ENCODE data around the gene INO80. TPM values are rescaled to one million over a fixed set of nuclear protein-coding genes. Genes with fewer than 3 reads are reported as not detected.

The INO80 gene
- total and polyA plus RNA-seq, 2 donors (not counting 1 experiment from before 2014, with no cell fraction given): 16.3 to 55.7 TPM

DNA sequence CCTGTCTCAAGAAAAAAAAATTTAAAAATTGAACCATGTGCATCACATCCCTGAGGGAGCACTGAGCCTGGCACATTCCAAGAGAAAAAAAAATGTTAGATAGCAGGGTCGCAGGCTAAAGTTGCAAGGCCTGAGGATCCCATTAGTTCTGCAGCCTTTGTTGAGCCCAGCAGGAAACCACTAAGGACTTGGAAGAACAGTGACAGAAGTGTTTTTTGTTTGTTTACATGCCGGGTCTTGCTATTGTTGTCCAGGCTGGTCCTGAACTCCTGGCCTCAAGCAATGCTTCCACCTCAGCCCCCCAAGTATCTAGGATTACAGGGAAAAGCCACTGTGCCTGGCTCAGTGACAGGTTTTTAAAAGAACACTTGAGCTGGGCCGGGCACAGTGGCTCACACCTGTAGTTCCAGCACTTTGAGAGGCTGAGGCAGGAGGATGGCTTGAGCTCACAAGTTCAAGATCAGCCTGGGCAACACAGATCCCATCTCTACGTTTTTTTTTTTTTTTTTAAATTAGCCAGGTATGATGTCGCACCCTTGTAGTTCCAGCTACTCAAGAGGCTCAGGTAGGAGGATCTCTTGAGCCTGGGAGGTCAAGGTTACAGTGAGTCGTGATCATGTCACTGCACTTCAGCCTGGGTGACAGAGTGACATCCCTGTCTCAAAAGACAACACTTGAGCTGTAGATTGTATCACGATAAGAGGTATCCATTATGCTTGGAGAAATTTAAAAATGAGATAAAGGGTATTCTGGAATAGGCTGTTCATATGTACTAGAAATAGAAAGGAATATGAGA is 147.6 kb downstream of the INO80 start:
- Histone ChIP-seq H3K4me2 (replicated peaks; ENCODE audit: low read depth, low read length, poor library complexity, severe bottlenecking) (no peak overlapping the region), H3K27me3 (replicated peaks in 1 of 4; ENCODE audit: control extremely low read depth in 1 of 4, control insufficient read depth in 3 of 4, insufficient read depth in 4 of 4, low read length in 3 of 4) (peaks cover 0 to 3% (median 0%) of the 10 kb centered on the region in 4 experiments), H4K20me1 (ENCODE audit: control insufficient read depth, insufficient read depth, low read length, poor library complexity, severe bottlenecking) (no peaks in the 10 kb centered on the region), H3K4me1 (ENCODE audit: control insufficient read depth in 2 of 2, insufficient read depth in 2 of 2, low read length in 2 of 2) (no peaks in the 10 kb centered on the region), H3K4me3 (ENCODE audit: control extremely low read depth in 1 of 5, extremely low read depth in 1 of 5, insufficient read depth in 1 of 5, low read depth in 2 of 5, low read length in 4 of 5) (no peak overlapping the region), H2AFZ (ENCODE audit: insufficient read depth, low read depth, low read length, poor library complexity, severe bottlenecking) (no peak overlapping the region), H3K9ac (ENCODE audit: low read length) (no peak overlapping the region), H3K9me3 (ENCODE audit: control extremely low read depth in 1 of 3, control insufficient read depth in 2 of 3, insufficient read depth in 1 of 3, low read length in 2 of 3) (no peaks in the 10 kb centered on the region), H3K79me2 (ENCODE audit: control insufficient read depth, insufficient read depth, low read length) (no peaks in the 10 kb centered on the region), H3K36me3 (replicated peaks in 1 of 2; ENCODE audit: control extremely low read depth in 1 of 2, control insufficient read depth in 1 of 2, extremely low read depth in 1 of 2, insufficient read depth in 2 of 2, low read length in 1 of 2) (no peaks in the 10 kb centered on the region), H3K27ac (ENCODE audit: low read length in 2 of 2) (no peak overlapping the region)
- TF ChIP-seq EZH2 (IDR thresholded peaks at IDR 0.05; ENCODE audit: borderline replicate concordance, insufficient read depth, low read depth, low read length, poor library complexity, severe bottlenecking): no peak
- TF ChIP-seq, protein P1, sequence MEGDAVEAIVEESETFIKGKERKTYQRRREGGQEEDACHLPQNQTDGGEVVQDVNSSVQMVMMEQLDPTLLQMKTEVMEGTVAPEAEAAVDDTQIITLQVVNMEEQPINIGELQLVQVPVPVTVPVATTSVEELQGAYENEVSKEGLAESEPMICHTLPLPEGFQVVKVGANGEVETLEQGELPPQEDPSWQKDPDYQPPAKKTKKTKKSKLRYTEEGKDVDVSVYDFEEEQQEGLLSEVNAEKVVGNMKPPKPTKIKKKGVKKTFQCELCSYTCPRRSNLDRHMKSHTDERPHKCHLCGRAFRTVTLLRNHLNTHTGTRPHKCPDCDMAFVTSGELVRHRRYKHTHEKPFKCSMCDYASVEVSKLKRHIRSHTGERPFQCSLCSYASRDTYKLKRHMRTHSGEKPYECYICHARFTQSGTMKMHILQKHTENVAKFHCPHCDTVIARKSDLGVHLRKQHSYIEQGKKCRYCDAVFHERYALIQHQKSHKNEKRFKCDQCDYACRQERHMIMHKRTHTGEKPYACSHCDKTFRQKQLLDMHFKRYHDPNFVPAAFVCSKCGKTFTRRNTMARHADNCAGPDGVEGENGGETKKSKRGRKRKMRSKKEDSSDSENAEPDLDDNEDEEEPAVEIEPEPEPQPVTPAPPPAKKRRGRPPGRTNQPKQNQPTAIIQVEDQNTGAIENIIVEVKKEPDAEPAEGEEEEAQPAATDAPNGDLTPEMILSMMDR (IDR thresholded peaks at IDR 0.05): no peak
- Mint-ChIP-seq H3K27ac (no peak overlapping the region), H3K4me3 (no peak overlapping the region), H3K4me1 (no peaks in the 10 kb centered on the region), H3K9me3 (ENCODE audit: insufficient read depth) (no peaks in the 10 kb centered on the region), H3K27me3 (peaks cover 4% of the 10 kb centered on the region)
- POLR2A ChIA-PET: interaction anchor here (0.7 kb wide), 2 partner anchors 8 to 661 kb away, joined by 8 to 11 read pairs; no protein-coding TSS in a partner anchor
- ATAC-seq (ENCODE audit: low read depth): no peak
- DNase-seq: no peak
- intact Hi-C loops (cut with micrococcal nuclease): no loop called here
- CTCF ChIA-PET: no interaction called here
- WGBS (ENCODE audit: insufficient coverage): 91% methylated on average over 3 of the region's 7 CpGs

DNA sequence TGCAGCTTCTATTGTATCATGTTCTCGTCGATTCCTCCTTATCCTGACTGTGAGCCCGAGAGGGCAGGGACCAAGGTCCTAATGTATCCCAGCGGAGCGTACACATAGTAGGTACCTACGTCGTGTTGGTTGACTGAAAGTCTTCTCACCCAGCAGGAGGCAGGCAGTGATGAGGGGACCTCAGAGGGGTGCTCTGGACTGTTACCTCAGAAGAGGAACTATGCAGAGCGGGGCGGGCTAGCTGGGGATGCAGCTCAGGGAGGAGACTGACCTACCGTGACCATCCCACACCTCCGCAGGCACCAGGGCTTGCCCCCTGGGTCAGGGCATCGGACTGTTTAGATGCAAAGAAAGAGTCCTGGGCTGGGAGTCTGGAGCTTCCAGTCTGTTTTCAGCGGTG is 151.4 kb downstream of the INO80 start:
- H3K4me1 ChIP-seq (ENCODE audit: control insufficient read depth in 2 of 2, insufficient read depth in 2 of 2, low read length in 2 of 2): peaks cover 0 to 7% of the 10 kb centered on the region in 2 donors
- H3K4me1 Mint-ChIP-seq: peaks cover 6% of the 10 kb centered on the region
- no peaks in the 10 kb centered on the region for H3K79me2 ChIP-seq (ENCODE audit: control insufficient read depth, insufficient read depth, low read length)
- no peak overlapping the region for H3K4me2 ChIP-seq (replicated peaks; ENCODE audit: low read depth, low read length, poor library complexity, severe bottlenecking)
- no peak overlapping the region for H3K27ac ChIP-seq (ENCODE audit: low read length in 2 of 2)
- TF ChIP-seq EZH2 (IDR thresholded peaks at IDR 0.05; ENCODE audit: borderline replicate concordance, insufficient read depth, low read depth, low read length, poor library complexity, severe bottlenecking): no peak
- no peak overlapping the region for H3K9ac ChIP-seq (ENCODE audit: low read length)
- H4K20me1 ChIP-seq (ENCODE audit: control insufficient read depth, insufficient read depth, low read length, poor library complexity, severe bottlenecking): no peaks in the 10 kb centered on the region
- 71% methylated on average over 13 of the region's 13 CpGs for WGBS (ENCODE audit: insufficient coverage)
- no peak overlapping the region for H2AFZ ChIP-seq (ENCODE audit: insufficient read depth, low read depth, low read length, poor library complexity, severe bottlenecking)
- no peaks in the 10 kb centered on the region for H3K9me3 Mint-ChIP-seq (ENCODE audit: insufficient read depth)
- DNase-seq: no peak
- peaks cover 0 to 3% (median 0%) of the 10 kb centered on the region in 4 experiments for H3K27me3 ChIP-seq (replicated peaks in 1 of 4; ENCODE audit: control extremely low read depth in 1 of 4, control insufficient read depth in 3 of 4, insufficient read depth in 4 of 4, low read length in 3 of 4)
- H3K36me3 ChIP-seq (replicated peaks in 1 of 2; ENCODE audit: control extremely low read depth in 1 of 2, control insufficient read depth in 1 of 2, extremely low read depth in 1 of 2, insufficient read depth in 2 of 2, low read length in 1 of 2): no peaks in the 10 kb centered on the region
- POLR2A ChIA-PET: no interaction called here
- H3K27ac Mint-ChIP-seq: no peak overlapping the region
- no peaks in the 10 kb centered on the region for H3K9me3 ChIP-seq (ENCODE audit: control extremely low read depth in 1 of 3, control insufficient read depth in 2 of 3, insufficient read depth in 1 of 3, low read length in 2 of 3)
- CTCF ChIA-PET: interaction anchor here (0.7 to 1.2 kb wide), 4 partner anchors 11 to 266 kb away, joined by 3 to 5 read pairs (median 4); partner anchors contain the start of genes CHAC1 and CHP1
- H3K4me3 ChIP-seq (ENCODE audit: control extremely low read depth in 1 of 5, extremely low read depth in 1 of 5, insufficient read depth in 1 of 5, low read depth in 2 of 5, low read length in 4 of 5): no peak overlapping the region
- peaks cover 4% of the 10 kb centered on the region for H3K27me3 Mint-ChIP-seq
- ATAC-seq (ENCODE audit: low read depth): no peak
- H3K4me3 Mint-ChIP-seq: no peak overlapping the region
- intact Hi-C loops (cut with micrococcal nuclease): loop anchor here (2.0 kb wide), 1 partner anchor 20 kb away; no protein-coding TSS in a partner anchor

Data from B cell (primary cell).